ENCODE measurements around the gene MAST4.

MAST4 gene

GRCh38 chr5:66616520-66617225 is 20.5 kb downstream of the MAST4 start:
- TF ChIP-seq CTCF (IDR thresholded peaks at IDR 0.05; ENCODE audit: low read depth, low read length, missing control alignments): no peak
- Histone ChIP-seq H3K36me3 (replicated peaks) (no peaks in the 10 kb centered on the region), H3K4me3 (ENCODE audit: low read depth, low read length) (no peak overlapping the region), H3K27me3 (replicated peaks) (no peaks in the 10 kb centered on the region), H3K27ac (no peak overlapping the region)
- in situ Hi-C loops (cut with HindIII; ENCODE audit: low pct_ligation_motif_present, low sequenced_read_pairs): no loop called here
- no peak for DNase-seq

GRCh38 chr5:66617226-66617861 is 21.2 kb downstream of the MAST4 start:
- in situ Hi-C loops (cut with HindIII; ENCODE audit: low pct_ligation_motif_present, low sequenced_read_pairs): no loop called here
- no peak overlapping the region for H3K4me3 ChIP-seq (ENCODE audit: low read depth, low read length)
- no peak for DNase-seq
- no peaks in the 10 kb centered on the region for H3K27me3 ChIP-seq (replicated peaks)
- H3K27ac ChIP-seq: no peak overlapping the region
- TF ChIP-seq CTCF (IDR thresholded peaks at IDR 0.05; ENCODE audit: low read depth, low read length, missing control alignments): no peak
- H3K36me3 ChIP-seq (replicated peaks): no peaks in the 10 kb centered on the region

DNA sequence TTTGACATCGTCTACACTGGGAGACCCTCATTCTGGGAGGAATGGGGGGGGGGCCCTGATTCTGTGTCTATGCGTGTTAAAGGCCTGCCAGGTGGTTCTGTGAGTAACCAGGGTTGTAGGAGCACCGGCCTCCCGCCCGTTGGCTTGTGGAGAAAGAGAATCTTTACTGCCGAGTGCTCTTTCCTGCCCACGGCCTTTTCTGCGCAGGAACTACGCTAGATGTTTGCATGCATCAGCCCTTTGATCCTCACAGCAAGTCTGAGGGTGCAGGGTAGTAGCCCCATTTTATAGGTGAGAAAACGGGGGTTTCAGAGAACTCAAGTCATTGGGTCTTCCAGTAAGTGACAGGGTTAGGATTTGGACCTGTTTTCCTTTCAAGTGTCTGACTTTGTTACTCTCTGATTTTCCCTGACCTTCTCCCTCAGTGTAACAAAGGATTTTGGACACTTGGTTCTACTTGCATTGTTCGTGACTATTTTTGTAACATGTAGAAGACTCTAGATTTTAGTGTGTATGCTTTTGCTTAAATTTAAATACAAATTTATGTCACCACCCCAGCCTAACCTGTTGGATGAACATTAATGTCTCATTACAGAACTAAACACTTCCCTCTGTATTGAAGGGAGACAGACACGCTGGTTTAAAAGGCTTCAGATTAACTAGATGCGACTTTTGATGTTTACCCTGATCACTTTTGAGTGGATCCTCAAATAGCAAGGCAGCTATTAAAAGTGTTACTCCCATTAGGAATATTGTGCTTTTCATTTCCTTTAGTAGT is 22.0 kb downstream of the MAST4 start:
- in situ Hi-C loops (cut with HindIII; ENCODE audit: low pct_ligation_motif_present, low sequenced_read_pairs): no loop called here
- no peak overlapping the region for H3K27ac ChIP-seq

GRCh38 chr5:66620711-66621110 is 24.5 kb downstream of the MAST4 start:
- Histone ChIP-seq H3K4me3 (ENCODE audit: low read depth, low read length) (no peak overlapping the region), H3K27me3 (replicated peaks) (no peaks in the 10 kb centered on the region), H3K27ac (no peak overlapping the region), H3K36me3 (replicated peaks) (no peaks in the 10 kb centered on the region)
- DNase-seq: no peak
- TF ChIP-seq CTCF (IDR thresholded peaks at IDR 0.05; ENCODE audit: low read depth, low read length, missing control alignments): no peak
- in situ Hi-C loops (cut with HindIII; ENCODE audit: low pct_ligation_motif_present, low sequenced_read_pairs): no loop called here

More for the DNA sequence above, 22.0 kb downstream of the MAST4 start:
- Histone ChIP-seq H3K36me3 (replicated peaks) (no peaks in the 10 kb centered on the region), H3K4me3 (ENCODE audit: low read depth, low read length) (no peak overlapping the region), H3K27me3 (replicated peaks) (no peaks in the 10 kb centered on the region)
- TF ChIP-seq CTCF (IDR thresholded peaks at IDR 0.05; ENCODE audit: low read depth, low read length, missing control alignments): no peak
- DNase-seq: no peak

DNA sequence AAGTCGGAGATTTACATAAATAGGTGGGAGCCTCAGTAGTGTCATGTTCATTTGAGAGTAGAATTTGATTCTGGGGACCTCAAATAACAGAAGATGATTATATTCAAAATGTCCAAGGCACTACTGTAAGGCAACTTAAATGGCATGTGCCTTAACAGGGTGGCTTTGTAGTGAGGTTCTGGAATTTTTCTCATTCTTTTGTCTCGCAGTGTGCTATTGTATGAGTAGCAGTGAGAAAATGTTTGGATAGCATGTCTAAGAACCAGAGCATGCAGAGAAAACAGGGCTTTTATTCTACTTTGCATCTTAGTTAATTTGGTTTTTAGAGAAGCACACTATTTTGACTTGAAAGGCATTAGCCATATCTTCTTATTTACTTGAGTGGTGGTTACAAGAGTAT is 25.0 kb downstream of the MAST4 start:
- H3K36me3 ChIP-seq (replicated peaks): no peaks in the 10 kb centered on the region

More for the DNA sequence above, 25.0 kb downstream of the MAST4 start:
- in situ Hi-C loops (cut with HindIII; ENCODE audit: low pct_ligation_motif_present, low sequenced_read_pairs): no loop called here
- Histone ChIP-seq H3K4me3 (ENCODE audit: low read depth, low read length) (no peak overlapping the region), H3K27ac (no peak overlapping the region), H3K27me3 (replicated peaks) (no peaks in the 10 kb centered on the region)
- DNase-seq: peak; percentile 35
- no peak for TF ChIP-seq CTCF (IDR thresholded peaks at IDR 0.05; ENCODE audit: low read depth, low read length, missing control alignments)

All from brain microvascular endothelial cell (primary cell).